Mesodermal cell (in vitro differentiated cells): Measurements from ENCODE around the gene CCDC74A.
"Not testable (repeated sequence)": the region's sequence is repeated elsewhere in the genome, so short reads cannot be mapped to it uniquely, and the experiment has no call there.

Experiments used
- H3K27ac ChIP-seq: 2 replicates; pipeline ENCODE4 v1.7.0; 2013; ENCODE audit warnings: mild to moderate bottlenecking, low read depth, low read length, moderate library complexity; ENCODE audit not compliant: severe bottlenecking
- H3K36me3 ChIP-seq: 2 replicates; pipeline ENCODE4 v1.7.1; 2013; ENCODE audit warnings: mild to moderate bottlenecking, low read length, moderate library complexity; ENCODE audit not compliant: control insufficient read depth, insufficient read depth
- H3K4me1 ChIP-seq: one replicate; pipeline ENCODE4 v1.7.1; 2013; ENCODE audit warnings: mild to moderate bottlenecking, low read length; ENCODE audit not compliant: insufficient read depth, control insufficient read depth, poor library complexity, severe bottlenecking
- H3K4me3 ChIP-seq: 2 replicates; pipeline ENCODE4 v1.7.0; 2013; ENCODE audit warnings: low read length, control low read depth, mild to moderate bottlenecking; ENCODE audit not compliant: insufficient read depth, poor library complexity, severe bottlenecking; ENCODE audit errors: extremely low read depth
- H3K9me3 ChIP-seq: 2 replicates; pipeline ENCODE4 v1.7.1; 2013; ENCODE audit warnings: mild to moderate bottlenecking, low read length, moderate library complexity; ENCODE audit not compliant: control insufficient read depth
- WGBS, 2 experiments: methylation state at CpG; one replicate each; pipeline ENCODE4 v1.1.5; 2013; ENCODE audit warnings: missing lambda C conversion rate in 2 of 2; ENCODE audit not compliant: insufficient coverage in 2 of 2; 5-methylcytosine and 5-hydroxymethylcytosine counted together

Gene CCDC74A

DNA sequence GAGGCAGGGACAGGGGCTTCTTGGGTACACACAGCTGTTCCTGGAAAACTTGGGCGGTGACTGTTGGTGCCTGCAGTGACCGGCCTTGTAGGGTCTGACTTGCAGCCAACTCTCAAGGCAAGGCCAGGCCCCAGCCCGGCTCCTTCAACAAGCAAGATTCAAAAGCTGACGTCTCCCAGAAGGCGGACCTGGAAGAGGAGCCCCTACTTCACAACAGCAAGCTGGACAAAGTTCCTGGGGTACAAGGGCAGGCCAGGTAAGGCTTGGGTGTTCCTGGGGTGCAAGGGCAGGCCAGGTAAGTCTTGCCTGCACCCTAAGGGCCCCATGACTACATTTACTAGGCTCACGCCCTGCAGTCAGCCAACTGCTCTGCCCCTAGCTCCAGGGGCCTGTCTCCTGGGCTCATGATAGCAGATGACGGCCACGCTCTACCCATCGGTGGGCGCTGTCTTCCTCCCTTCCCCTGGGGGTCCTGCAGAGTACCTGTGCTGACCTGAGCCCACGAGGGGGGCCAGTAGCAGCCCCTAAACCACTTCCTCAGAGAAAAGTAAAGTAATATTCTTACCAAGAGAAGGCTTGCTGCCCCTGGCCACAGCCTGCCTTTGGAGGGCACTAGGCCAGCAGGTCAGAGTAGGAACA is 4.0 kb downstream of the CCDC74A start:
- not testable (repeated sequence) for H3K4me1 ChIP-seq, H3K36me3 ChIP-seq, H3K27ac ChIP-seq, H3K4me3 ChIP-seq, H3K9me3 ChIP-seq
- WGBS, 2 experiments: no CpG with 5 or more reads among the region's 11 CpGs

DNA sequence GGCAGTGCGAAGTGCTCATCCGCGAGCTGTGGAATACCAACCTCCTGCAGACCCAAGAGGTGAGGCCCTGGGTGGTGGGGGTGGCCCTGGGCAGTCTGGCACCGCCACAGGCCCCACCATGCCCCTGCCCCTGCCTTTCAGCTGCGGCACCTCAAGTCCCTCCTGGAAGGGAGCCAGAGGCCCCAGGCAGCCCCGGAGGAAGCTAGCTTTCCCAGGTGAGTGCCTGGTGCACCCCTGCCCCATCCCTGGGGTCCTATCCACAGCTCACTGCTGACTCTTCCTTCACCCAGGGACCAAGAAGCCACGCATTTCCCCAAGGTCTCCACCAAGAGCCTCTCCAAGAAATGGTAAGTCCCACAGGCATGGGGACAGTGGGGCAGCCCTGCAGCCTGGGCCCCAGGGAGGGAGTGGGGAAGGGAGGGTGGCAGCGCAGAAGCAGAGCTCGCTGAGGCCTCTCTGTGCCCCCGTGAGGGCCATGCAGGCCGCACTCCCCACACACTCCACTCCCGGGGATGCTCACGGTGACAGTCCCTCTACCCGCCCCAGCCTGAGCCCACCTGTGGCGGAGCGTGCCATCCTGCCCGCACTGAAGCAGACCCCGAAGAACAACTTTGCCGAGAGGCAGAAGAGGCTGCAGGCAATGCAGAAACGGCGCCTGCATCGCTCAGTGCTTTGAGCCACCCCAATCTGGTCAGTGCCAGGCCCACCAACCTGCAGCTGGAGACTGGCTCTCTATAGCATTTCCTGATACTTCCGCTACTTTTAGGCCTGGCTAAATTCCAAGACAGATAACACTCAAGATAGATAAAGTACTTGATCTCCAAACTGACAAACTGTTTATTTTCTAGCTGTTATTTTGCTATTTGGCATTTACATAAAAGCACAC is 5.3 kb downstream of the CCDC74A start:
- H3K9me3 ChIP-seq, H3K4me3 ChIP-seq, H3K27ac ChIP-seq, H3K36me3 ChIP-seq, H3K4me1 ChIP-seq: not testable (repeated sequence)
- WGBS, 2 experiments: 69 to 100% methylated on average over 1 to 6 of the region's 23 CpGs

- not testable (repeated sequence) for H3K4me3 ChIP-seq, H3K9me3 ChIP-seq, H3K36me3 ChIP-seq, H3K27ac ChIP-seq, H3K4me1 ChIP-seq
- 91 to 95% methylated on average over 7 to 9 of the region's 17 CpGs for WGBS, 2 experiments
These were observed 6.1 kb downstream of the CCDC74A start for GRCh38 chr2:131533609-131534316.

DNA sequence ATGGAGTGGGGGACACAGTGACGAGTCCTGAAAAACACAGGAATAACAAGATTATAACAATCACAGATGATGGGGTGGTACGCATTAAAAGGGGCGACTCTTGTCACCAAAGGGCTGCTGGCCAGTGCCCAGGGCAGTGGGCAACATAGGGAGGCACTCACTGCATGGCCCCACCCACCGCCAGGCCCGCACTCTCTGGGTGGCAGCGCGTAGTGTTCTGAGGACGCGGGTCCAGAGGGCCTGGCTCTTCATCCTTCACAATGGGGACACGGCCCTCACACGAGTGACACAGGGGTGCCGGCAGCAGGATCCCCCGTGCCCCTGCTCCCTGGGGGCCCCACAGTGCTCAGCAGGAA is 6.6 kb downstream of the CCDC74A start:
- H3K27ac ChIP-seq, H3K4me3 ChIP-seq, H3K9me3 ChIP-seq, H3K4me1 ChIP-seq, H3K36me3 ChIP-seq: not testable (repeated sequence)
- WGBS, 2 experiments: 71% methylated on average over 2 of the region's 13 CpGs; no CpG with 5 or more reads in 1 of the 2 experiments

DNA sequence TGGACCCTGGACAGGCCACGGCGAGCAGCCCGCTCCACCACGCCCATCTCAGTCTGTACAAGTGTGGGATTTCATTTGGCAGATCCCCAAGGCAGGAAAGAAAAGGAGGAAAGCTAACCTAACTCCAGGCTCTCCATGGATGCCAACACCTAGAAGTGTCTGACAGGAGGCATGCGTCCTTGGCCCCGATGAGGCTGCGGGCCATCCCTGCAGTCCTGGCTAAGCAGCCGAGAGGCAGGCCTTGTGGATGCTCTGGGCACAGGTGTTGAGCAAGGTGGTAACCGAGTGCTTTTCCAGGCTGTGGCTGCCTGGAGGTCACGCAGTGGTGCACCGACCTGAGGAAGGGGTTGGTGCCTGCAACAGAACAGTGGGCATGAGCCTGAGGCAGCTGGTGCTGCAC is 7.3 kb downstream of the CCDC74A start:
- H3K27ac ChIP-seq, H3K4me3 ChIP-seq, H3K9me3 ChIP-seq, H3K4me1 ChIP-seq, H3K36me3 ChIP-seq: not testable (repeated sequence)
- 94 to 96% methylated on average over 4 to 8 of the region's 11 CpGs for WGBS, 2 experiments

DNA sequence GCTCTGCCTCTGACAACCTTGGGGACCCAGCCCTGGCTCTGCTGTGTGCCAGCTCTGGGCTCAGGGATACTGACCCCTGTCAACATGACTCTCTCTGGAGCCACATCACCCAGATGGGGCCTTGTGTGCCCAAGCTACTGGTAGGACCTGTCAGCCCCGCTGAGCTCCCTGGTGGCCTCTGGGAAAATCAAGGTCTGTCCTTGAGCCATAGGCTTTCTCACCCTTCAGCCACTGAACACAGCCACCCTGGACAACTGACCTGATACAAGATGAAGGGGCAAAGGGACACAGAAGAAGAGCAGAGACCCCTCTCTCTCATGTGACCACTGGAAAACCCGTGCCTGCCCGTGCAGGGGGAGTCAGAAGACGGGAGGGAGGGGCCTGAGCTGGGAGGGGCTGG is 7.8 kb downstream of the CCDC74A start:
- Histone ChIP-seq H3K4me3 (no peak overlapping the region), H3K9me3 (no peaks in the 10 kb centered on the region), H3K4me1 (no peaks in the 10 kb centered on the region), H3K27ac (no peak overlapping the region), H3K36me3 (no peaks in the 10 kb centered on the region)
- WGBS, 2 experiments: 100% methylated on average over 1 of the region's 4 CpGs; no CpG with 5 or more reads in 1 of the 2 experiments

DNA sequence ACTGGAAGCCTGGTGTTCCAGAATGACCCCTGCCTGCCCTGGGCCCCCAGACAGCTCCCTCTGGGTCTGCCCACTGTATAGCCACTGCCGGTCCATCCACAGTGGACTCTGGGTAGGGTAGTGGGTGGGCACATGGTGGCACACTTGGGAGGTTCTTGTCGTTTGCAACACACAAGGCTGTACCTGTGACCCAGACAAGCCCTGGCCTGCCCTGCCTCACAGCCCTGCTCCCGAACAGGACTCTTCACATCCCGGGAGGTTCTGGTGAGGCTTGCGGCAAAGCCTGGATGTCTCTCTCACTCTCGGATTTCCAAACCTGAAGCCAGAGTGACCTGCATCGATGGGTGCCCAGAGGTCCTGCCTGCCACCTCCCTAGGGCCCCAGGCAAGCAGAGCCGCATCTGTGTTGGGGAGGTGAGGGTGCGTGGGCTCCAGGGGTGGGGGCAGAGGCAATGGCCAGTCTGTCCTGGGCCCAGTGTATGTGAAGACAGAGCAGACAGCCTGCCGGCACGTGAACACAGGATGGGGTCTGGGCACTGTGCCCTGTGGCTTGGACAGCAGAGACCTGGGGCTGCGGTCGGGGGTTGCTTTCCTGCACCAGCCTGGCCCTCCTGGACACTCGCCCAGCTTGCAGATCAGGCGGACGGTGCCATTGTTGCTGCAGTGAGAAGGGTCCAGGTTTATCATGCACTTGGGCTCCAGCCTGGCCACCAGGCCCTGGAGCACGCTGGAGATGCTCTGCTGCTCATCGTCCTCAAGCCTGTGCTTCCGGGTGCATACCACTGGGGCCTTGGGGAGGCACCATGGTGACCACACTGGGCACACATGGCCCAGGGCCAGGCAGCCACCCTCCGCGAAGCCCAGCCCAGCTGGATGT is 8.5 kb downstream of the CCDC74A start:
- H3K4me3 ChIP-seq, H3K4me1 ChIP-seq, H3K27ac ChIP-seq, H3K9me3 ChIP-seq, H3K36me3 ChIP-seq: not testable (repeated sequence)
- 81 to 96% methylated on average over 5 to 16 of the region's 21 CpGs for WGBS, 2 experiments

GRCh38 chr2:131536841-131537240 is 9.2 kb downstream of the CCDC74A start:
- not testable (repeated sequence) for H3K9me3 ChIP-seq, H3K4me1 ChIP-seq, H3K4me3 ChIP-seq, H3K27ac ChIP-seq, H3K36me3 ChIP-seq
- 91 to 94% methylated on average over 7 to 13 of the region's 14 CpGs for WGBS, 2 experiments

- H3K27ac ChIP-seq, H3K36me3 ChIP-seq, H3K4me1 ChIP-seq, H3K9me3 ChIP-seq, H3K4me3 ChIP-seq: not testable (repeated sequence)
- 91 to 92% methylated on average over 11 to 12 of the region's 13 CpGs for WGBS, 2 experiments
These were observed 11.2 kb downstream of the CCDC74A start for GRCh38 chr2:131538856-131539255.
